ENCODE results near the gene SLC9A9. TPM values are rescaled to one million over a fixed set of nuclear protein-coding genes. Genes with fewer than 3 reads are reported as not detected.

SLC9A9 gene
- total RNA-seq, 2 donors from 2014 or later = 29.6 to 60.1 TPM

GRCh38 chr3:143221446-143221845 is 626.8 kb downstream of the SLC9A9 start:
- Histone ChIP-seq H3K4me1 (ENCODE audit: control insufficient read depth in 1 of 2, low read depth in 2 of 2) (no peaks in the 10 kb centered on the region), H3K27ac (no peak overlapping the region), H3K4me3 (no peak overlapping the region), H3K27me3 (replicated peaks; ENCODE audit: insufficient read depth) (no peaks in the 10 kb centered on the region), H3K9me3 (no peaks in the 10 kb centered on the region), H3K36me3 (no peaks in the 10 kb centered on the region)
- TF ChIP-seq CTCF (IDR thresholded peaks at IDR 0.05) = no peak
- DNase-seq (ENCODE audit: low spot score) (no peak), ATAC-seq (ENCODE audit: insufficient number of reproducible peaks, low FRiP score, low read depth) (no peak)

GRCh38 chr3:143220741-143221140 is 627.5 kb downstream of the SLC9A9 start:
- Histone ChIP-seq H3K27me3 (replicated peaks; ENCODE audit: insufficient read depth) (no peaks in the 10 kb centered on the region), H3K4me1 (ENCODE audit: control insufficient read depth in 1 of 2, low read depth in 2 of 2) (no peaks in the 10 kb centered on the region), H3K27ac (no peak overlapping the region), H3K4me3 (no peak overlapping the region), H3K9me3 (no peaks in the 10 kb centered on the region), H3K36me3 (no peaks in the 10 kb centered on the region)
- DNase-seq (ENCODE audit: low spot score) = no peak
- no peak for ATAC-seq (ENCODE audit: insufficient number of reproducible peaks, low FRiP score, low read depth)
- no peak for TF ChIP-seq CTCF (IDR thresholded peaks at IDR 0.05)

GRCh38 chr3:143218166-143218835 is 630.0 kb downstream of the SLC9A9 start:
- Histone ChIP-seq H3K36me3 (no peaks in the 10 kb centered on the region), H3K27me3 (replicated peaks; ENCODE audit: insufficient read depth) (no peaks in the 10 kb centered on the region), H3K27ac (no peak overlapping the region), H3K4me1 (ENCODE audit: control insufficient read depth in 1 of 2, low read depth in 2 of 2) (no peaks in the 10 kb centered on the region), H3K9me3 (no peaks in the 10 kb centered on the region), H3K4me3 (no peak overlapping the region)
- TF ChIP-seq CTCF (IDR thresholded peaks at IDR 0.05) = no peak
- DNase-seq (ENCODE audit: low spot score) (no peak), ATAC-seq (ENCODE audit: insufficient number of reproducible peaks, low FRiP score, low read depth) (no peak)

GRCh38 chr3:143217283-143217682 is 631.0 kb downstream of the SLC9A9 start:
- TF ChIP-seq CTCF (IDR thresholded peaks at IDR 0.05) = no peak
- Histone ChIP-seq H3K9me3 (no peaks in the 10 kb centered on the region), H3K4me3 (no peak overlapping the region), H3K27ac (no peak overlapping the region), H3K36me3 (no peaks in the 10 kb centered on the region), H3K4me1 (ENCODE audit: control insufficient read depth in 1 of 2, low read depth in 2 of 2) (no peaks in the 10 kb centered on the region), H3K27me3 (replicated peaks; ENCODE audit: insufficient read depth) (no peaks in the 10 kb centered on the region)
- ATAC-seq (ENCODE audit: insufficient number of reproducible peaks, low FRiP score, low read depth) (no peak), DNase-seq (ENCODE audit: low spot score) (no peak)

- Histone ChIP-seq H3K27ac (no peak overlapping the region), H3K4me1 (ENCODE audit: control insufficient read depth in 1 of 2, low read depth in 2 of 2) (no peaks in the 10 kb centered on the region), H3K9me3 (no peaks in the 10 kb centered on the region), H3K27me3 (replicated peaks; ENCODE audit: insufficient read depth) (no peaks in the 10 kb centered on the region), H3K36me3 (no peaks in the 10 kb centered on the region), H3K4me3 (no peak overlapping the region)
- ATAC-seq (ENCODE audit: insufficient number of reproducible peaks, low FRiP score, low read depth) (no peak), DNase-seq (ENCODE audit: low spot score) (no peak)
- no peak for TF ChIP-seq CTCF (IDR thresholded peaks at IDR 0.05)
These were observed 631.5 kb downstream of the SLC9A9 start for GRCh38 chr3:143216709-143217182.

Other genes with a start within 250 kb of the SLC9A9 start
- gene DIPK2A, start 123.4 kb upstream of the SLC9A9 start, total RNA-seq = 10 to 100 TPM; 51.1 to 87.1 TPM